ENCODE measurements around the gene HECW1.
"Not testable (repeated sequence)": the region's sequence is repeated elsewhere in the genome, so short reads cannot be mapped to it uniquely, and the experiment has no call there.

HECW1 gene

GRCh38 chr7:43118313-43118712, 5.9 kb downstream of the HECW1 start:
- Mint-ChIP-seq H3K4me3 (no peak overlapping the region), H3K36me3 (ENCODE audit: low read depth) (no peaks in the 10 kb centered on the region), H3K27ac (no peak overlapping the region), H3K4me1 (ENCODE audit: low read depth) (peaks cover 8% of the 10 kb centered on the region), H3K27me3 (peaks cover 21% of the 10 kb centered on the region), H3K9me3 (no peaks in the 10 kb centered on the region)
- intact Hi-C loops (cut with micrococcal nuclease) = no loop called here

DNA sequence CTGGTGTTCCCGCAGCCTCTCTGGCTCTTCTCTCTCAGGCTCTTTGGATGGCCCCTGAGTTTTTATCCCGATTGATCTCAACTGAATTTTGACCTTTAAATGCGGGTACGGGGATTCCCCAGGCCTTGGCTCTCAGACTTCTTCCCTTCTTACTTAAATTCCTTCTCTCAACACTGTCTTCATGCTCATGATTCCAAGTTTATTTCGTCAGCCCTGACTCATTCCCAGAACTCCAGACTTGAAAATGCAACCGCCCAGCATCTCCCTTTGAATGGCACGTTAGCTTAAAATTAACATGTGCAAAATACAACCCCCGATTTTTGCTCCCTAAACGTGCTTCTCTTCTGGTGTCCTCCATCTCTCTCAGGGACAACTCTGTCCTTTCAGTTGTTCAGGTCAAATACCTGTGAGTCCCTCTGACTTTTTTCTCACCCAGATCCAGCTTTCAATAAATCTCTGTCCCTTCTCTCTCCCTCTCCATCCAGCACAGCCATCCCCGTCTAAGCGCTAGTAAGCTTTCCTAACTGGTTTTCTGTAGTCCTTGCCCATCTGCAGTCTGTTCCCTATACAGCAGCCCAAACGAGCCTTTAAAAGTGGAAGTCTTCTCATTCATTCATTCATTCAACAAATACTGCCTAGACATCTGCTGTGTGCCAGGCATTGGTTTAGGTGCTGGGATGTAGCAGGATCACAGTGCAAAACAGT, 7.1 kb downstream of the HECW1 start:
- no peak overlapping the region for H3K27ac Mint-ChIP-seq
- no peak overlapping the region for H3K4me3 Mint-ChIP-seq
- H3K4me1 Mint-ChIP-seq (ENCODE audit: low read depth) = peaks cover 8% of the 10 kb centered on the region
- H3K9me3 Mint-ChIP-seq = no peaks in the 10 kb centered on the region
- intact Hi-C loops (cut with micrococcal nuclease) = no loop called here
- H3K36me3 Mint-ChIP-seq (ENCODE audit: low read depth) = no peaks in the 10 kb centered on the region
- H3K27me3 Mint-ChIP-seq = peaks cover 8% of the 10 kb centered on the region

DNA sequence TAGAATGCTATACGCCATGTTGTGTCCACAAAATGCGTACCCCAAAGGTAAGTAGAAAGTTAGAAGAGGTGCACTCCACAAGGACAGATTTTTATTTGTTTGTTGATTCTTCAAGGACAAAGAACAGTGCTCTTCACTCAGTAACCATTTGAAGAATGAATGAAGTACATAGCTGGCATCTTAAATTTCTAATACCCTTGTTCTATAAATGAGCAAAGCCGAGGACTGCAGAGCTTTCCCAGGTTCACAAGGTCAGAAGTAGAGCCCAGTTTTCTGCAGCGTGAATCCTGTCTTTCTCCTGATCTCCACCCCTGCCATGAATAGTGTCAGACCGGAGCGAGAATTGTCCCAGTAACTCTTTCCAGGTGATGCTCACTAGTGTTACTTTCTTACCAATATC, 9.5 kb downstream of the HECW1 start:
- intact Hi-C loops (cut with micrococcal nuclease) = no loop called here
- no peak overlapping the region for H3K4me3 Mint-ChIP-seq
- H3K27ac Mint-ChIP-seq = no peak overlapping the region
- no peaks in the 10 kb centered on the region for H3K36me3 Mint-ChIP-seq (ENCODE audit: low read depth)
- peaks cover 7% of the 10 kb centered on the region for H3K4me1 Mint-ChIP-seq (ENCODE audit: low read depth)
- no peaks in the 10 kb centered on the region for H3K27me3 Mint-ChIP-seq
- H3K9me3 Mint-ChIP-seq = no peaks in the 10 kb centered on the region

DNA sequence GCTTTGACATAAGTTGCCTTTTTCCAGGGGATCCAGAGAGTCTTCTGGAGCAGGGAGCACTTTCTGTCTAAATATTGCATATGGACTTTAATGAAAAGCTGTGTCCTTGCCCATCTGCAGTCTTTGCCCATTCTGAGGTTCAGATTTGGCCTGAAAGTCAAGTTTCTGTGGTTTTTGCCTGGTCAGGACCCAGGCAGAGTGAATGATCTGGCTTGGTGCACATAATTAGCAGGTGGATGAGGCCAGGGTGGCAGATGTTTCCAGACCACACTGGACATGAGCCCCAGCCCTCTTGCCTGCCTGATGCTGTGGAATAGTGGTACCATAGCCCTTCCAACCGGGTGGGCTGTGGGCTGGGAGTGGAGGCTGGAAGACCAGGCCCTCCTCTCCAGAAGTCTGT, 11.0 kb downstream of the HECW1 start:
- Mint-ChIP-seq H3K27ac (no peak overlapping the region), H3K27me3 (no peaks in the 10 kb centered on the region), H3K4me1 (ENCODE audit: low read depth) (no peaks in the 10 kb centered on the region), H3K9me3 (no peaks in the 10 kb centered on the region), H3K4me3 (no peak overlapping the region), H3K36me3 (ENCODE audit: low read depth) (no peaks in the 10 kb centered on the region)
- intact Hi-C loops (cut with micrococcal nuclease) = no loop called here

DNA sequence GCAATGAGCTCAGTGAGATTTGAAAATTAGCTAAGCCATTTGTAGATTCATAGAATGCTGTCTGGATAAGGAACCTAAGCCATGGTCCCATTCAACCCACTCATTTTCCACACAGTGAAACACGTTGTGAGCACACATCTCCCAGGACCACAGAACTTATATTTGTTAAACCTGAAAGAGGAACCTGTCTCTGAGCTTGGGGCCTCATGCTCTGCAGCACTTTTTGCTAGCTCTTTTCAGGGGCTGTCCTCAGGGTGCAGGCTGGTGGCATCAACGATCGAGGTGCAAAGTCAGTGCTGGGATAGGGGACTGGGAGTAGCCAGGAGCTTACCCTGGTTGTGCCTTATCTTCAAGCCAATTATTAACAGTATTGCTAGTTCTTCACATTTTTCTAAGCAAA, 11.9 kb downstream of the HECW1 start:
- Mint-ChIP-seq H3K27me3 (no peaks in the 10 kb centered on the region), H3K9me3 (no peaks in the 10 kb centered on the region), H3K4me3 (no peak overlapping the region), H3K4me1 (ENCODE audit: low read depth) (no peaks in the 10 kb centered on the region), H3K27ac (no peak overlapping the region), H3K36me3 (ENCODE audit: low read depth) (no peaks in the 10 kb centered on the region)
- intact Hi-C loops (cut with micrococcal nuclease) = no loop called here

GRCh38 chr7:43130347-43130746, 17.9 kb downstream of the HECW1 start:
- Mint-ChIP-seq H3K36me3 (ENCODE audit: low read depth) (no peaks in the 10 kb centered on the region), H3K27ac (no peak overlapping the region), H3K9me3 (no peaks in the 10 kb centered on the region), H3K27me3 (peaks cover 11% of the 10 kb centered on the region), H3K4me1 (ENCODE audit: low read depth) (no peaks in the 10 kb centered on the region), H3K4me3 (no peak overlapping the region)
- intact Hi-C loops (cut with micrococcal nuclease) = no loop called here

DNA sequence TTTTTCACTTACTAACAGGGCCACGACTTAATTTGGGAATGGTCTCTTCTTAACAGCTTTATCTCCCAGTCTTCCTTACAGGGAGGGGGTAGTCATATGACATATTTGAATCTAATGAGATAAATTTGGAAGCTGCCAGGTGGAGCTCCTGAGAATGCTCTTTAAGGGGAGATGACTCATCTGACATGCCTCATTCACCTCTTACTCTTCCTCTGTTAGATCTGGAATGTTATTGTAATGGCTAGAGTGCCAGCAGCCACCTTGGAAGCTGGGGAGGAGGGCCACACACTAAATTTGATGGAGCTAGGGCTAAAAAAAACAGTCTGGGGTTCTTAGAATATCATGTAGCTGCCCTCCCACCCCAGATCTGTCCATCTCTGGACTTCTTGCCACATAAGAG, 22.7 kb downstream of the HECW1 start:
- intact Hi-C loops (cut with micrococcal nuclease) = no loop called here
- Mint-ChIP-seq H3K4me1 (ENCODE audit: low read depth) (no peaks in the 10 kb centered on the region), H3K27me3 (peaks cover 23% of the 10 kb centered on the region), H3K4me3 (no peak overlapping the region), H3K36me3 (ENCODE audit: low read depth) (no peaks in the 10 kb centered on the region), H3K27ac (no peak overlapping the region), H3K9me3 (no peaks in the 10 kb centered on the region)

- H3K9me3 Mint-ChIP-seq = no peaks in the 10 kb centered on the region
- H3K27ac Mint-ChIP-seq = no peak overlapping the region
- intact Hi-C loops (cut with micrococcal nuclease) = no loop called here
- H3K36me3 Mint-ChIP-seq (ENCODE audit: low read depth) = no peaks in the 10 kb centered on the region
- H3K4me3 Mint-ChIP-seq = no peak overlapping the region
- no peaks in the 10 kb centered on the region for H3K4me1 Mint-ChIP-seq (ENCODE audit: low read depth)
- H3K27me3 Mint-ChIP-seq = peaks cover 29% of the 10 kb centered on the region
Measured at GRCh38 chr7:43136064-43136463, 23.6 kb downstream of the HECW1 start.

DNA sequence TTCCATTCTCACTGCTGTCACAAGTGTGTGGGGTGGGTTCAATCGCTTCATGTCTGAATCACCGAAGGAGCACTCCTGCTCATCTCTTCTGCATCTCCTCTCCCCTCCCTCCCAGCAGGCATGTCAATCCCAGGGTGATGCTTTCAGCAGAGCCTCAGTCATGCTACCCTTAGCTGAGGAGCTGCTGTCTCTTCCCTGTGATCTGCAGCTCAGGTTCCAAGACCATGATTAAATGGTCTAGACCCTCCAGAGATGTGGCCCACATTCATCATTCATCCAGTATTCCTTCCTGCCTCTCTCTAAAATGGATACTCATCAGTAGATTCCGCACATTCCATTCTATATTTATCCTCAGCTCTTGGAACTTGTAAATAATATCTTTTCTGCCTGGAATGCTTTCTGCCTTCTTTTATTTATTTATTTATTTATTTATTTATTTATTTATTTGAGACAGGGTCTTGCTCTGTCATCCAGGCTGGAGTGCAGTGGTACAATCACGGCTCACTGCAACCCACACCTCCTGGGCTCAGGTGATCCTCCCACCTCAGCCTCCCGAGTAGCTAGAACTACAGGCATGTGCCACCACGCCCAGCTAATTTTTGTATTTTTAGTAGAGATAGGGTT, 24.8 kb downstream of the HECW1 start:
- H3K27ac Mint-ChIP-seq; H3K4me3 Mint-ChIP-seq; H3K4me1 Mint-ChIP-seq (ENCODE audit: low read depth); H3K36me3 Mint-ChIP-seq (ENCODE audit: low read depth); H3K9me3 Mint-ChIP-seq; intact Hi-C loops (cut with micrococcal nuclease): not testable (repeated sequence)
- peaks cover 25% of the 10 kb centered on the region for H3K27me3 Mint-ChIP-seq

GRCh38 chr7:43137811-43138210, 25.4 kb downstream of the HECW1 start:
- Mint-ChIP-seq H3K27ac (no peak overlapping the region), H3K27me3 (peaks cover 20% of the 10 kb centered on the region), H3K4me3 (no peak overlapping the region), H3K4me1 (ENCODE audit: low read depth) (no peaks in the 10 kb centered on the region), H3K36me3 (ENCODE audit: low read depth) (no peaks in the 10 kb centered on the region), H3K9me3 (no peaks in the 10 kb centered on the region)
- intact Hi-C loops (cut with micrococcal nuclease) = no loop called here

DNA sequence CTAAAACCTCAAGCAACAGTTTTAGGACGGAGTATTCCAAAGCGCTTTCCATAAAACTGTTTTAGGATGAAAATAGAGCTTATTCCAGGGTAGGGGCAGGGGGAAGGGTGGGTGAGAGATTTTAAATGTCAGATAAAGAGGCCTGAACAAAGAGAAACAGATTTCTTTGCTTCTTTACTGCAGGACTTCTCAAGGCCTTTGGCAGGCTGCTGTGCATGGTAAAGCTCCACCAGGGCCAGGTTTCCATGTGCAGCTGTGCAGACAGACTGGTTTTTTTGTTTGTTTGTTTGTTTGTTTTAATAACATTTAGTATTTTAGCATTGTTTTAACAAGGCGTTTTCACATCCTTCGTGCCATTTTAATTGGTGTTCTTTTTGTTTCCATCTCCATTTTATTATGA, 26.3 kb downstream of the HECW1 start:
- H3K4me1 Mint-ChIP-seq (ENCODE audit: low read depth) = no peaks in the 10 kb centered on the region
- no peaks in the 10 kb centered on the region for H3K36me3 Mint-ChIP-seq (ENCODE audit: low read depth)
- intact Hi-C loops (cut with micrococcal nuclease) = no loop called here
- H3K27ac Mint-ChIP-seq = no peak overlapping the region
- H3K4me3 Mint-ChIP-seq = no peak overlapping the region
- H3K9me3 Mint-ChIP-seq = no peaks in the 10 kb centered on the region
- peaks cover 18% of the 10 kb centered on the region for H3K27me3 Mint-ChIP-seq

- Mint-ChIP-seq H3K36me3 (ENCODE audit: low read depth) (no peaks in the 10 kb centered on the region), H3K9me3 (no peaks in the 10 kb centered on the region), H3K4me1 (ENCODE audit: low read depth) (no peaks in the 10 kb centered on the region), H3K27ac (no peak overlapping the region), H3K4me3 (no peak overlapping the region), H3K27me3 (peaks cover 18% of the 10 kb centered on the region)
- intact Hi-C loops (cut with micrococcal nuclease) = no loop called here
Measured at GRCh38 chr7:43139137-43139536, 26.7 kb downstream of the HECW1 start.

DNA sequence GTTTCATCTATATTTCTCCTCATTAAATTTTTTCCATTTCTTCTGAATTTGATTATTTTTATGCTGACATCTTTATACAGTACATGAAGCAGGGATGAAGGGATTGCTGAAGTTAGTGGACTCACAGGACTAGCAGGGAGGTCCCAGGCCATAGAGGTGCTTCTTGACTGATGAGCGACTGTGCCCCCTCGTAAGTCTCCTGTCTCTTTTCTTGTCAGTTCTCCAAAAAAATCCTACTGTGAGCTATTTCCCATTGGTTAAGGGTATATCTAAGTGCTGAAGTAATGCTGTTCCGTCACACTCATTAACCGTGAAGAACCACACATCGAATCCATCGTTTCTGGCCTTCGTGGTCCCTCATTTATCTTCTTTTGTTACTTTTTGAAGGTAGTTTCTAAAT, 27.7 kb downstream of the HECW1 start:
- Mint-ChIP-seq H3K4me3 (no peak overlapping the region), H3K27ac (no peak overlapping the region), H3K36me3 (ENCODE audit: low read depth) (no peaks in the 10 kb centered on the region), H3K4me1 (ENCODE audit: low read depth) (no peaks in the 10 kb centered on the region), H3K9me3 (no peaks in the 10 kb centered on the region), H3K27me3 (peaks cover 18% of the 10 kb centered on the region)
- intact Hi-C loops (cut with micrococcal nuclease) = no loop called here

- intact Hi-C loops (cut with micrococcal nuclease) = no loop called here
- Mint-ChIP-seq H3K27me3 (peaks cover 15% of the 10 kb centered on the region), H3K4me1 (ENCODE audit: low read depth) (no peaks in the 10 kb centered on the region), H3K27ac (no peak overlapping the region), H3K36me3 (ENCODE audit: low read depth) (no peaks in the 10 kb centered on the region), H3K4me3 (no peak overlapping the region), H3K9me3 (no peaks in the 10 kb centered on the region)
Measured at GRCh38 chr7:43141091-43141490, 28.6 kb downstream of the HECW1 start.

GRCh38 chr7:43142703-43143102, 30.3 kb downstream of the HECW1 start:
- no peak overlapping the region for H3K27ac Mint-ChIP-seq
- no peaks in the 10 kb centered on the region for H3K4me1 Mint-ChIP-seq (ENCODE audit: low read depth)
- intact Hi-C loops (cut with micrococcal nuclease) = no loop called here
- H3K27me3 Mint-ChIP-seq = peaks cover 10% of the 10 kb centered on the region
- no peak overlapping the region for H3K4me3 Mint-ChIP-seq
- H3K9me3 Mint-ChIP-seq = no peaks in the 10 kb centered on the region
- no peaks in the 10 kb centered on the region for H3K36me3 Mint-ChIP-seq (ENCODE audit: low read depth)

All from dendritic cell treated with granulocyte-macrophage colony-stimulating factor and Interleukin-4, amounts not matched to agents 40 ng/mL and 50 ng/mL, for 4 days (primary cell).